GM12878 (cell line): ENCODE results near the gene HOMER2. TPM values are rescaled to one million over a fixed set of nuclear protein-coding genes. Genes with fewer than 3 reads are reported as not detected.

Experiments
- BRCA1 ChIP-seq: IDR thresholded peaks from 2 replicates; pipeline ENCODE4 v1.6.1; 2011; ENCODE audit warnings: low read depth, low read length, improper control_type of control experiment
- E2F4 ChIP-seq: IDR thresholded peaks from 2 replicates; pipeline ENCODE4 v1.6.1; 2012; ENCODE audit warnings: low read depth, low read length, improper control_type of control experiment
- EGR1 ChIP-seq, 2 experiments: IDR thresholded peaks; 1 replicate in 1 of 2; 2 replicates in 1 of 2; pipeline ENCODE4 v1.6.1; 2011 to 2012; ENCODE audit warnings: low read depth in 2 of 2, low read length in 2 of 2, borderline replicate concordance in 1 of 2, mild to moderate bottlenecking in 1 of 2, moderate library complexity in 1 of 2
- HDGF ChIP-seq: fragments of 450-650 bp; IDR thresholded peaks from 2 replicates; pipeline ENCODE4 v1.6.1; 2016; ENCODE audit warnings: antibody characterized with exemption
- IRF4 ChIP-seq: IDR thresholded peaks from 2 replicates; pipeline ENCODE4 v1.6.1; 2011; ENCODE audit warnings: low read depth, low read length
- LARP7 ChIP-seq: fragments of 450-650 bp; IDR thresholded peaks from 2 replicates; pipeline ENCODE4 v1.6.1; 2017; ENCODE audit warnings: mild to moderate bottlenecking
- MEF2A ChIP-seq: IDR thresholded peaks from 2 replicates; pipeline ENCODE4 v1.6.1; 2011; ENCODE audit warnings: low read depth, mild to moderate bottlenecking, low read length, moderate library complexity; ENCODE audit not compliant: insufficient read depth
- NR2F1 ChIP-seq: fragments of 450-650 bp; conservative IDR thresholded peaks from 2 replicates; pipeline ENCODE4 v1.6.1; 2017; ENCODE audit warnings: mild to moderate bottlenecking
- NRF1 ChIP-seq: conservative IDR thresholded peaks from 2 replicates; pipeline ENCODE4 v1.6.1; 2011; ENCODE audit warnings: mild to moderate bottlenecking, low read depth, low read length, improper control_type of control experiment
- PAX5 ChIP-seq: IDR thresholded peaks from 2 replicates; pipeline ENCODE4 v1.6.1; 2011; ENCODE audit warnings: low read depth, low read length, borderline replicate concordance
- POLR2AphosphoS5 ChIP-seq: IDR thresholded peaks from 2 replicates; pipeline ENCODE4 v1.6.1; 2011; ENCODE audit warnings: mild to moderate bottlenecking, low read length, inconsistent platforms
- POU2F2 ChIP-seq: IDR thresholded peaks from 3 replicates; pipeline ENCODE4 v1.6.1; 2011; ENCODE audit warnings: low read depth, mild to moderate bottlenecking, low read length, borderline replicate concordance
- RAD21 ChIP-seq: IDR thresholded peaks from 2 replicates; pipeline ENCODE4 v1.6.1; 2011; ENCODE audit warnings: mild to moderate bottlenecking, low read depth, low read length, moderate library complexity; ENCODE audit not compliant: insufficient read depth
- RELA ChIP-seq: fragments of 450-650 bp; IDR thresholded peaks from 2 replicates; pipeline ENCODE4 v1.8.0; 2014; ENCODE audit warnings: borderline replicate concordance; ENCODE audit not compliant: partially characterized antibody
- REST ChIP-seq: IDR thresholded peaks from 2 replicates; pipeline ENCODE4 v1.6.1; 2012; ENCODE audit warnings: mild to moderate bottlenecking, low read depth, low read length
- SPI1 ChIP-seq: IDR thresholded peaks from 2 replicates; pipeline ENCODE4 v1.6.1; 2011; ENCODE audit warnings: low read depth, mild to moderate bottlenecking, low read length, moderate library complexity, borderline replicate concordance; ENCODE audit not compliant: insufficient read depth
- STAT1 ChIP-seq: fragments of 450-650 bp; conservative IDR thresholded peaks from 2 replicates; pipeline ENCODE4 v1.6.1; 2014; ENCODE audit warnings: antibody characterized with exemption, mild to moderate bottlenecking
- SUZ12 ChIP-seq: fragments of 200-600 bp; sonication (generic); IDR thresholded peaks from one replicate; pipeline ENCODE4 v1.6.1; 2018; ENCODE audit warnings: antibody characterized with exemption, mild to moderate bottlenecking; ENCODE audit not compliant: unreplicated experiment
- YBX1 ChIP-seq: fragments of 450-650 bp; IDR thresholded peaks from 2 replicates; pipeline ENCODE4 v1.6.1; 2016; ENCODE audit warnings: antibody characterized with exemption
- ZNF207 ChIP-seq: fragments of 450-650 bp; IDR thresholded peaks from 2 replicates; pipeline ENCODE4 v1.6.1; 2014; ENCODE audit warnings: antibody characterized with exemption, mild to moderate bottlenecking, borderline replicate concordance
- ZNF24 ChIP-seq: fragments of 450-650 bp; IDR thresholded peaks from 2 replicates; pipeline ENCODE4 v1.6.1; 2017; ENCODE audit warnings: antibody characterized with exemption, mild to moderate bottlenecking
- ZNF274 ChIP-seq: IDR thresholded peaks from one replicate; pipeline ENCODE4 v1.8.0; 2011; ENCODE audit not compliant: insufficient read length, insufficient read depth
- polyA plus RNA-seq, 11 experiments: library from polyadenylated mRNA; depleted of rRNA in 4 of 11; unstranded in 6 of 11; stranded (reverse) in 5 of 11; fragments of >200 nt; fragmentation: Nextera tagmentation in 4 of 11; fragmentation: Illumina TruSeq in 1 of 11; extraction: Ambion mirVana in 4 of 11; extraction: Trizol in 1 of 11; gene quantifications; 1 replicate in 1 of 11; 2 replicates in 10 of 11; pipeline versions ENCODE4 v1.2.1 to v1.2.3, GENCODE V29; 2011 to 2016; ENCODE audit warnings: inconsistent platforms in 2 of 11, missing spikeins in 2 of 11, low read depth in 1 of 11
- total RNA-seq, 4 experiments: library from RNA; depleted of rRNA in 3 of 4; stranded (reverse); fragments of >200 nt in 3 of 4; fragmentation: Illumina TruSeq in 1 of 4; extraction: Trizol in 1 of 4; gene quantifications; 2 replicates each; pipeline versions ENCODE4 v1.2.1 to v1.2.3, GENCODE V29; 2013 to 2021
- TF ChIP-seq, protein P1 (sequence below): fragments of 450-650 bp; conservative IDR thresholded peaks from 2 replicates; pipeline ENCODE4 v1.6.1; 2017; ENCODE audit warnings: mild to moderate bottlenecking, moderate library complexity
- TF ChIP-seq, protein P2 (sequence below): IDR thresholded peaks from 2 replicates; pipeline ENCODE4 v1.6.1; 2011; ENCODE audit warnings: low read depth, mild to moderate bottlenecking, low read length, moderate library complexity, borderline replicate concordance; ENCODE audit errors: extremely low read depth

Gene HOMER2
- total and polyA plus RNA-seq, 10 of the 15 experiments (the other 5 are each of a cell fraction or from before 2014, with no cell fraction given): 0.60 to 5.0 (median 1.8) TPM

GRCh38 chr15:82810890-82811426 lies 141.6 kb downstream of the HOMER2 start (continued):
- TF ChIP-seq NR2F1 (peak; percentile 71), ZNF207 (no peak), BRCA1 (no peak), YBX1 (no peak), NRF1 (no peak), SPI1 (no peak; the same call in 1 of the 2 replicates), IRF4 (no peak), ZNF274 (no peak), LARP7 (no peak), EGR1 (IDR thresholded peaks at IDR 0.05; ENCODE audit: borderline replicate concordance in 1 of 2, low read depth in 2 of 2, low read length in 2 of 2) (no peak), RELA (no peak), SUZ12 (no peak), E2F4 (no peak), RAD21 (0 out of 2 replicates have a peak, but pooled peaks have one; percentile 1), ZNF24 (no peak), POLR2AphosphoS5 (0 out of 2 replicates have a peak, but pooled peaks have one; percentile 5), REST (no peak), POU2F2 (0 out of 3 replicates have a peak, but pooled peaks have one; percentile 11), STAT1 (no peak), HDGF (no peak), PAX5 (no peak), MEF2A (peak; percentile 75)
- TF ChIP-seq, protein P1, sequence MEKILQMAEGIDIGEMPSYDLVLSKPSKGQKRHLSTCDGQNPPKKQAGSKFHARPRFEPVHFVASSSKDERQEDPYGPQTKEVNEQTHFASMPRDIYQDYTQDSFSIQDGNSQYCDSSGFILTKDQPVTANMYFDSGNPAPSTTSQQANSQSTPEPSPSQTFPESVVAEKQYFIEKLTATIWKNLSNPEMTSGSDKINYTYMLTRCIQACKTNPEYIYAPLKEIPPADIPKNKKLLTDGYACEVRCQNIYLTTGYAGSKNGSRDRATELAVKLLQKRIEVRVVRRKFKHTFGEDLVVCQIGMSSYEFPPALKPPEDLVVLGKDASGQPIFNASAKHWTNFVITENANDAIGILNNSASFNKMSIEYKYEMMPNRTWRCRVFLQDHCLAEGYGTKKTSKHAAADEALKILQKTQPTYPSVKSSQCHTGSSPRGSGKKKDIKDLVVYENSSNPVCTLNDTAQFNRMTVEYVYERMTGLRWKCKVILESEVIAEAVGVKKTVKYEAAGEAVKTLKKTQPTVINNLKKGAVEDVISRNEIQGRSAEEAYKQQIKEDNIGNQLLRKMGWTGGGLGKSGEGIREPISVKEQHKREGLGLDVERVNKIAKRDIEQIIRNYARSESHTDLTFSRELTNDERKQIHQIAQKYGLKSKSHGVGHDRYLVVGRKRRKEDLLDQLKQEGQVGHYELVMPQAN: no peak
- TF ChIP-seq, protein P2, sequence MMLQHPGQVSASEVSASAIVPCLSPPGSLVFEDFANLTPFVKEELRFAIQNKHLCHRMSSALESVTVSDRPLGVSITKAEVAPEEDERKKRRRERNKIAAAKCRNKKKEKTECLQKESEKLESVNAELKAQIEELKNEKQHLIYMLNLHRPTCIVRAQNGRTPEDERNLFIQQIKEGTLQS: no peak
